CD14-positive monocyte (primary cell): ENCODE data around the gene SNRPD2. TPM values are rescaled to one million over a fixed set of nuclear protein-coding genes. Genes with fewer than 3 reads are reported as not detected.

Experiments
- DNase-seq, 3 donors: peaks; one replicate each; pipeline ENCODE4 v3.0.0-alpha.2; 2011 to 2022
- H2AFZ ChIP-seq: 2 replicates; pipeline ENCODE4 v1.6.0; 2012; ENCODE audit warnings: mild to moderate bottlenecking, low read depth, low read length, inconsistent platforms; ENCODE audit not compliant: insufficient read depth, poor library complexity, severe bottlenecking
- H3K27ac ChIP-seq, 2 donors: 1 replicate in 1 of 2; 2 replicates in 1 of 2; pipeline ENCODE4 v1.5.1; 2012 to 2013; ENCODE audit warnings: low read length in 2 of 2, control low read depth in 1 of 2, inconsistent platforms in 1 of 2, low read depth in 1 of 2, mild to moderate bottlenecking in 1 of 2
- H3K27me3 ChIP-seq, 2 donors: one replicate each; pipeline versions ENCODE4 v1.6.0 to v1.6.1; 2011 to 2013; ENCODE audit warnings: low read length in 2 of 2; ENCODE audit not compliant: control insufficient read depth in 2 of 2, insufficient read depth in 2 of 2
- H3K36me3 ChIP-seq, 2 donors: replicated peaks in 1 of 2; 1 replicate in 1 of 2; 2 replicates in 1 of 2; pipeline versions ENCODE4 v1.5.1 to v1.6.1; 2012 to 2013; ENCODE audit warnings: low read length in 2 of 2, control low read depth in 1 of 2, inconsistent platforms in 1 of 2, mild to moderate bottlenecking in 1 of 2; ENCODE audit not compliant: insufficient read depth in 2 of 2, control insufficient read depth in 1 of 2
- H3K4me1 ChIP-seq, 2 donors: 1 replicate in 1 of 2; 2 replicates in 1 of 2; pipeline versions ENCODE4 v1.5.1 to v1.6.1; 2012 to 2013; ENCODE audit warnings: low read length in 2 of 2, control low read depth in 1 of 2, inconsistent platforms in 1 of 2, mild to moderate bottlenecking in 1 of 2, moderate library complexity in 1 of 2; ENCODE audit not compliant: insufficient read depth in 2 of 2, control insufficient read depth in 1 of 2
- H3K4me2 ChIP-seq: replicated peaks from 2 replicates; pipeline ENCODE3; 2012; ENCODE audit warnings: low read length, moderate library complexity, mild to moderate bottlenecking; ENCODE audit not compliant: poor library complexity, severe bottlenecking; ENCODE audit errors: extremely low read depth
- H3K4me3 ChIP-seq, 3 experiments: fragments of 200-600 bp in 1 of 3; sonication (generic) in 1 of 3; replicated peaks in 1 of 3; 1 replicate in 2 of 3; 2 replicates in 1 of 3; pipeline ENCODE4 v1.5.1; 2011 to 2013; ENCODE audit warnings: low read length in 3 of 3, mild to moderate bottlenecking in 3 of 3, control low read depth in 2 of 3, low read depth in 2 of 3, inconsistent platforms in 1 of 3, moderate library complexity in 1 of 3
- H3K79me2 ChIP-seq: 2 replicates; pipeline ENCODE4 v1.6.0; 2012; ENCODE audit warnings: mild to moderate bottlenecking, control low read depth, inconsistent platforms, low read length, moderate library complexity; ENCODE audit not compliant: insufficient read depth
- H3K9ac ChIP-seq: 2 replicates; pipeline ENCODE4 v1.6.0; 2017; ENCODE audit warnings: low read length, mild to moderate bottlenecking; ENCODE audit not compliant: insufficient read depth, poor library complexity, severe bottlenecking
- H3K9me3 ChIP-seq, 2 donors: replicated peaks in 1 of 2; 1 replicate in 1 of 2; 2 replicates in 1 of 2; pipeline versions ENCODE4 v1.5.1 to v1.6.1; 2012 to 2013; ENCODE audit warnings: low read length in 2 of 2, control low read depth in 1 of 2; ENCODE audit not compliant: control insufficient read depth in 1 of 2, insufficient read depth in 1 of 2
- H4K20me1 ChIP-seq: 2 replicates; pipeline ENCODE4 v1.6.0; 2012; ENCODE audit warnings: mild to moderate bottlenecking, low read length, control low read depth, moderate library complexity; ENCODE audit not compliant: insufficient read depth
- H3K27ac Mint-ChIP-seq, 7 donors: one replicate each; pipeline ENCODE4 v1.8.0; 2020; ENCODE audit warnings: mild to moderate bottlenecking in 7 of 7, mixed read lengths in 7 of 7, moderate library complexity in 6 of 7, inconsistent platforms in 2 of 7
- H3K27me3 Mint-ChIP-seq, 3 donors: one replicate each; pipeline ENCODE4 v1.8.0; 2021 to 2022; ENCODE audit warnings: low read depth in 3 of 3, mild to moderate bottlenecking in 3 of 3, mixed read lengths in 3 of 3, moderate library complexity in 3 of 3, inconsistent platforms in 1 of 3
- H3K36me3 Mint-ChIP-seq, 2 donors: one replicate each; pipeline ENCODE4 v1.8.0; 2020; ENCODE audit warnings: mixed read lengths in 2 of 2, inconsistent platforms in 1 of 2, mild to moderate bottlenecking in 1 of 2
- H3K4me1 Mint-ChIP-seq: one replicate; pipeline ENCODE4 v1.8.0; 2020; ENCODE audit warnings: mild to moderate bottlenecking, mixed read lengths
- H3K4me3 Mint-ChIP-seq, 2 donors: one replicate each; pipeline ENCODE4 v1.8.0; 2020; ENCODE audit warnings: mild to moderate bottlenecking in 2 of 2, mixed read lengths in 2 of 2, moderate library complexity in 1 of 2
- H3K9me3 Mint-ChIP-seq, 7 donors: one replicate each; pipeline ENCODE4 v1.8.0; 2020 to 2022; ENCODE audit warnings: mixed read lengths in 7 of 7, mild to moderate bottlenecking in 6 of 7, moderate library complexity in 6 of 7, inconsistent platforms in 2 of 7
- whole genome bisulfite sequencing: methylation state at CpG from one replicate; pipeline ENCODE4 v1.1.5; 2013; ENCODE audit warnings: missing lambda C conversion rate; ENCODE audit not compliant: insufficient coverage; 5-methylcytosine and 5-hydroxymethylcytosine counted together
- intact Hi-C, 2 donors: fragments of 100-400 bp; cut with micrococcal nuclease; formaldehyde crosslinking; loops; one replicate each; pipeline versions ENCODE4 v1.15.0 to v1.15.1; 2023
- polyA plus RNA-seq, 3 donors: library from polyadenylated mRNA; depleted of rRNA in 1 of 3; unstranded in 2 of 3; stranded (reverse) in 1 of 3; fragments of 300-500 nt in 2 of 3; fragments of >200 nt in 1 of 3; fragmentation: Illumina TruSeq in 2 of 3; gene quantifications; 1 replicate in 2 of 3; 2 replicates in 1 of 3; pipeline ENCODE4 v1.2.3, GENCODE V29; 2012 to 2021
- TF ChIP-seq, protein P1 (sequence below): fragments of 200-600 bp; IDR thresholded peaks from one replicate; pipeline ENCODE4 v1.8.0; 2022; ENCODE audit warnings: antibody characterized with exemption, mild to moderate bottlenecking

The SNRPD2 gene
- polyA plus RNA-seq, 3 donors: 251 to 516 (median 491) TPM

- Histone ChIP-seq H3K4me1 (peaks cover 21 to 29% of the 10 kb centered on the region in 2 donors), H3K4me3 (peak overlapping the region; percentile 41 to 90 (median 49)), H3K79me2 (peaks cover 64% of the 10 kb centered on the region), H2AFZ (peak overlapping the region; percentile 75), H3K36me3 (peaks cover 5 to 19% of the 10 kb centered on the region in 2 donors), H3K9ac (peak overlapping the region; percentile 67), H3K27me3 (no peaks in the 10 kb centered on the region), H3K9me3 (no peaks in the 10 kb centered on the region), H3K27ac (peak overlapping the region; percentile 75 to 87), H4K20me1 (peaks cover 43% of the 10 kb centered on the region), H3K4me2 (peak overlapping the region; percentile 85)
- Mint-ChIP-seq H3K36me3 (peaks cover 17 to 42% of the 10 kb centered on the region in 2 donors), H3K4me1 (peaks cover 38% of the 10 kb centered on the region), H3K4me3 (peak overlapping the region; percentile 93 to 98), H3K9me3 (peaks cover 0 to 4% (median 0%) of the 10 kb centered on the region in 7 donors), H3K27me3 (peaks cover 0 to 3% (median 3%) of the 10 kb centered on the region in 3 donors), H3K27ac (peak overlapping the region; percentile 90 to 96 (median 93))
- no peak for DNase-seq
- WGBS: 86% methylated on average over 8 of the region's 12 CpGs
- intact Hi-C loops: loop anchor here (1.0 to 2.0 kb wide), 2 partner anchors 13 to 25 kb away; partner anchors contain the start of gene FBXO46 (in 2 of the 2)
- TF ChIP-seq, protein P1, sequence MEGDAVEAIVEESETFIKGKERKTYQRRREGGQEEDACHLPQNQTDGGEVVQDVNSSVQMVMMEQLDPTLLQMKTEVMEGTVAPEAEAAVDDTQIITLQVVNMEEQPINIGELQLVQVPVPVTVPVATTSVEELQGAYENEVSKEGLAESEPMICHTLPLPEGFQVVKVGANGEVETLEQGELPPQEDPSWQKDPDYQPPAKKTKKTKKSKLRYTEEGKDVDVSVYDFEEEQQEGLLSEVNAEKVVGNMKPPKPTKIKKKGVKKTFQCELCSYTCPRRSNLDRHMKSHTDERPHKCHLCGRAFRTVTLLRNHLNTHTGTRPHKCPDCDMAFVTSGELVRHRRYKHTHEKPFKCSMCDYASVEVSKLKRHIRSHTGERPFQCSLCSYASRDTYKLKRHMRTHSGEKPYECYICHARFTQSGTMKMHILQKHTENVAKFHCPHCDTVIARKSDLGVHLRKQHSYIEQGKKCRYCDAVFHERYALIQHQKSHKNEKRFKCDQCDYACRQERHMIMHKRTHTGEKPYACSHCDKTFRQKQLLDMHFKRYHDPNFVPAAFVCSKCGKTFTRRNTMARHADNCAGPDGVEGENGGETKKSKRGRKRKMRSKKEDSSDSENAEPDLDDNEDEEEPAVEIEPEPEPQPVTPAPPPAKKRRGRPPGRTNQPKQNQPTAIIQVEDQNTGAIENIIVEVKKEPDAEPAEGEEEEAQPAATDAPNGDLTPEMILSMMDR: no peak
Observed at GRCh38 chr19:45717983-45718650, 26.4 kb upstream of the SNRPD2 start.

DNA sequence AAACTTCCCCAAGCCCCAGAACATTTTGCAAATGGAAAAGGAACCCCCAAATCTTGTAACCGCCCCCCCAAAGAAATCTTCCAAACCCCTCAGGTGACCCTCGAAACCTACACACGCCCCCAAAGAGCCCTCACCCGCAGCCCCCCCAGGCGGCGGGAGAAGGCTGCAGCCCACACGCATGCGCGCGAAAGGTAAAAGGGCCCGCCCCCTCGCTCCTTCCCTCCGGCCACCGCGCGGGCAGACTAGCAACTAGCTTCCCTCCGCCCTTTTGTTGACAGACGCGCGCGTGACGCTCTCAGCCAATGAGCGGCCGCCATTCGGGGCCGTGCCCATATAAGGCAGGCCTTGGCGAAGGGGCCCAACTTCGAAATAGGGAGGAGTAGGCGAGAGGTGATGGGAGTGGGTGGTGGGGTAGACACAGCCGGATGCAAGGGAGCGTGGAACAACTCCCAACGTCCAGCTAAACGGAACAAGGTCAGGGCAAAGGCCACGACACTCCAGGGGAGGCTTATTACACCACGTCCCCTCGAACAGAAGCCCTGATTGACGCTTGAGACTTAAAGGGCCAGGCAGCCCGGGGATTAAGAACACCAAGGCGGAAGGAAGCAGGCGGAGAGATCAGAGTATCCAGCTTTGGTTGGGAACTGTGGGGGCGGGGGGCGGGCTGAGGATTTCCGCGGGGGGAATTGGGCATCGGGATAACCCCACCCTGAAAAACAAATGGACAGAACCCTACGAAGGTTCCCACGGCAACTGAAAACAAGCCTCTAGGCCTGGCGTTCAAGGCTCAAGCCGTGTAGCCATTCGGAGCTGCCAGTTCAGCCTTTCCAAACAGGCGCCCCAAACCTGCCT is 25.6 kb upstream of the SNRPD2 start:
- H3K4me1 Mint-ChIP-seq: peaks cover 38% of the 10 kb centered on the region
- peaks cover 21 to 29% of the 10 kb centered on the region in 2 donors for H3K4me1 ChIP-seq

More for the DNA sequence above, 25.6 kb upstream of the SNRPD2 start:
- DNase-seq: peak; percentile 99
- Histone ChIP-seq H3K36me3 (peaks cover 9 to 23% of the 10 kb centered on the region in 2 donors), H3K27ac (peak overlapping the region; percentile 75 to 87), H3K4me3 (peak overlapping the region; percentile 45 to 90 (median 49)), H3K4me2 (peak overlapping the region; percentile 85), H2AFZ (peak overlapping the region; percentile 75), H4K20me1 (peaks cover 40% of the 10 kb centered on the region), H3K9ac (peak overlapping the region; percentile 67), H3K79me2 (peaks cover 62% of the 10 kb centered on the region), H3K27me3 (no peaks in the 10 kb centered on the region), H3K9me3 (no peaks in the 10 kb centered on the region)
- intact Hi-C loops: loop anchor here (1.0 to 2.0 kb wide), 2 partner anchors 13 to 24 kb away; partner anchors contain the start of gene FBXO46 (in 2 of the 2)
- Mint-ChIP-seq H3K36me3 (peaks cover 15 to 40% of the 10 kb centered on the region in 2 donors), H3K9me3 (peaks cover 0 to 2% (median 0%) of the 10 kb centered on the region in 7 donors), H3K4me3 (peak overlapping the region; percentile 93 to 98), H3K27ac (peak overlapping the region; percentile 90 to 96 (median 93)), H3K27me3 (peaks cover 0 to 3% (median 3%) of the 10 kb centered on the region in 3 donors)
- under 1% methylated on average over 44 of the region's 51 CpGs for WGBS
- TF ChIP-seq, protein P1: no peak
